Activated T-helper 17 cell treated with anti-CD3 and anti-CD28 coated beads, Interleukin-2, amount 50 U/mL, for 72 hours (primary cell): ENCODE results near the gene IFT25. TPM values are rescaled to one million over a fixed set of nuclear protein-coding genes. Genes with fewer than 3 reads are reported as not detected.
A peak's percentile ranks its signal among the peaks of the same experiment; 100 is the strongest.
"Not testable (repeated sequence)": the region's sequence is repeated elsewhere in the genome, so short reads cannot be mapped to it uniquely, and the experiment has no call there.

Experiments used
- ATAC-seq: fragments of 150-1000 bp; cut with Tn5 transposase; replicated peaks from 2 replicates; pipeline ENCODE4 v1.10.0; 2021; ENCODE audit warnings: mild to moderate bottlenecking, moderate library complexity
- H3K27ac Mint-ChIP-seq: one replicate; pipeline ENCODE4 v1.8.0; 2022; ENCODE audit warnings: mixed read lengths
- H3K27me3 Mint-ChIP-seq: one replicate; pipeline ENCODE4 v1.8.0; 2022; ENCODE audit warnings: mixed read lengths
- H3K36me3 Mint-ChIP-seq: one replicate; pipeline ENCODE4 v1.8.0; 2022; ENCODE audit warnings: low read depth, mild to moderate bottlenecking, mixed read lengths
- H3K4me1 Mint-ChIP-seq: one replicate; pipeline ENCODE4 v1.8.0; 2022; ENCODE audit warnings: mixed read lengths
- H3K4me3 Mint-ChIP-seq: one replicate; pipeline ENCODE4 v1.8.0; 2022; ENCODE audit warnings: mild to moderate bottlenecking, mixed read lengths
- H3K9me3 Mint-ChIP-seq: one replicate; pipeline ENCODE4 v1.8.0; 2022; ENCODE audit warnings: mixed read lengths
- total RNA-seq, 2 donors: library from RNA; stranded (reverse); gene quantifications; one replicate each; pipeline ENCODE4 v1.2.3, GENCODE V29; 2022

IFT25 gene
- total RNA-seq, 2 donors from 2014 or later, result 71.3 to 99.6 TPM

GRCh38 chr1:53892911-53893310 lies 52.6 kb downstream of the IFT25 start:
- no peak overlapping the region for H3K27ac Mint-ChIP-seq
- ATAC-seq, result no peak
- peaks cover 16% of the 10 kb centered on the region for H3K4me1 Mint-ChIP-seq
- H3K36me3 Mint-ChIP-seq, result no peaks in the 10 kb centered on the region
- H3K27me3 Mint-ChIP-seq, result no peaks in the 10 kb centered on the region
- no peaks in the 10 kb centered on the region for H3K9me3 Mint-ChIP-seq
- H3K4me3 Mint-ChIP-seq, result no peak overlapping the region

GRCh38 chr1:53891678-53892077 lies 53.8 kb downstream of the IFT25 start:
- Mint-ChIP-seq H3K9me3 (no peaks in the 10 kb centered on the region), H3K4me1 (peaks cover 16% of the 10 kb centered on the region)
- ATAC-seq, result no peak

GRCh38 chr1:53891018-53891417 lies 54.5 kb downstream of the IFT25 start:
- no peak for ATAC-seq
- Mint-ChIP-seq H3K27ac (no peak overlapping the region), H3K4me1 (peaks cover 16% of the 10 kb centered on the region), H3K4me3 (peak overlapping the region; percentile 95), H3K27me3 (no peaks in the 10 kb centered on the region), H3K9me3 (no peaks in the 10 kb centered on the region), H3K36me3 (peaks cover 17% of the 10 kb centered on the region)

More at GRCh38 chr1:53891678-53892077, 53.8 kb downstream of the IFT25 start:
- Mint-ChIP-seq H3K27ac (no peak overlapping the region), H3K36me3 (peaks cover 11% of the 10 kb centered on the region), H3K27me3 (no peaks in the 10 kb centered on the region), H3K4me3 (no peak overlapping the region)

GRCh38 chr1:53890522-53890941 lies 55.0 kb downstream of the IFT25 start:
- no peaks in the 10 kb centered on the region for H3K9me3 Mint-ChIP-seq
- peak overlapping the region; percentile 96 for H3K27ac Mint-ChIP-seq
- H3K4me1 Mint-ChIP-seq, result peaks cover 16% of the 10 kb centered on the region
- peak; percentile 21 for ATAC-seq
- H3K27me3 Mint-ChIP-seq, result no peaks in the 10 kb centered on the region
- peak overlapping the region; percentile 95 for H3K4me3 Mint-ChIP-seq
- peaks cover 22% of the 10 kb centered on the region for H3K36me3 Mint-ChIP-seq

GRCh38 chr1:53889304-53890298 lies 55.9 kb downstream of the IFT25 start, which contains the start of gene YIPF1:
TSS of gene YIPF1 (minus strand) at chr1:53889797. CDS start at chr1:53888937, 860 bp downstream.
- peak within 1 kb of the TSS; percentile 95 for H3K4me3 Mint-ChIP-seq
- ATAC-seq, result peak; percentile 93
- H3K36me3 Mint-ChIP-seq, result peaks cover 31% of the 10 kb centered on the region
- H3K9me3 Mint-ChIP-seq, result no peaks in the 10 kb centered on the region
- H3K27ac Mint-ChIP-seq, result peak within 1 kb of the TSS; percentile 96
- H3K4me1 Mint-ChIP-seq, result peaks cover 16% of the 10 kb centered on the region
- no peaks in the 10 kb centered on the region for H3K27me3 Mint-ChIP-seq

- peaks cover 37% of the 10 kb centered on the region for H3K36me3 Mint-ChIP-seq
- H3K27ac Mint-ChIP-seq, result peak overlapping the region; percentile 96
- peaks cover 16% of the 10 kb centered on the region for H3K4me1 Mint-ChIP-seq
- ATAC-seq, result no peak
- no peaks in the 10 kb centered on the region for H3K9me3 Mint-ChIP-seq
- H3K4me3 Mint-ChIP-seq, result peak overlapping the region; percentile 95
- H3K27me3 Mint-ChIP-seq, result no peaks in the 10 kb centered on the region
Measured at GRCh38 chr1:53888681-53889080, 56.8 kb downstream of the IFT25 start.

GRCh38 chr1:53883600-53883999 lies 61.9 kb downstream of the IFT25 start:
- not testable (repeated sequence) for H3K4me1 Mint-ChIP-seq, H3K27ac Mint-ChIP-seq, ATAC-seq, H3K9me3 Mint-ChIP-seq, H3K4me3 Mint-ChIP-seq, H3K27me3 Mint-ChIP-seq
- peaks cover 82% of the 10 kb centered on the region for H3K36me3 Mint-ChIP-seq

GRCh38 chr1:53881853-53882252 lies 63.6 kb downstream of the IFT25 start:
- not testable (repeated sequence) for ATAC-seq, H3K4me1 Mint-ChIP-seq, H3K27ac Mint-ChIP-seq, H3K27me3 Mint-ChIP-seq, H3K9me3 Mint-ChIP-seq, H3K4me3 Mint-ChIP-seq
- H3K36me3 Mint-ChIP-seq, result peaks cover 91% of the 10 kb centered on the region

- Mint-ChIP-seq H3K4me3 (no peak overlapping the region), H3K4me1 (no peaks in the 10 kb centered on the region), H3K9me3 (no peaks in the 10 kb centered on the region), H3K27ac (no peak overlapping the region), H3K27me3 (no peaks in the 10 kb centered on the region), H3K36me3 (peaks cover 84% of the 10 kb centered on the region)
- ATAC-seq, result no peak
Measured at GRCh38 chr1:53878492-53879105, 66.9 kb downstream of the IFT25 start.

GRCh38 chr1:53875150-53875549 lies 70.3 kb downstream of the IFT25 start:
- H3K4me3 Mint-ChIP-seq, H3K27ac Mint-ChIP-seq, H3K4me1 Mint-ChIP-seq, H3K27me3 Mint-ChIP-seq, H3K9me3 Mint-ChIP-seq, ATAC-seq: not testable (repeated sequence)
- peaks cover 83% of the 10 kb centered on the region for H3K36me3 Mint-ChIP-seq

GRCh38 chr1:53871773-53872484 lies 73.6 kb downstream of the IFT25 start:
- Mint-ChIP-seq H3K4me1 (no peaks in the 10 kb centered on the region), H3K4me3 (no peak overlapping the region)
- no peak for ATAC-seq

More at GRCh38 chr1:53871773-53872484, 73.6 kb downstream of the IFT25 start:
- Mint-ChIP-seq H3K36me3 (peaks cover 82% of the 10 kb centered on the region), H3K27me3 (no peaks in the 10 kb centered on the region), H3K27ac (no peak overlapping the region), H3K9me3 (no peaks in the 10 kb centered on the region)

Other genes with a start within 250 kb of the IFT25 start
- gene GLIS1, start 206.5 kb downstream of the IFT25 start, total RNA-seq, result not detected
- gene NDC1, start 107.4 kb downstream of the IFT25 start, total RNA-seq, result 10 to 100 TPM; 23.3 to 44.5 TPM
- gene YIPF1, start 55.9 kb downstream of the IFT25 start, total RNA-seq, result 10 to 100 TPM; 13.7 to 14.8 TPM
- not detected for gene DIO1, start 51.5 kb downstream of the IFT25 start, total RNA-seq
- 10 to 100 TPM; 25.2 to 28.5 TPM for gene LRRC42, start 651 bp upstream of the IFT25 start, total RNA-seq
- not detected for gene LDLRAD1, start 72.5 kb upstream of the IFT25 start, total RNA-seq
- gene TMEM59, start 107.5 kb upstream of the IFT25 start, total RNA-seq, result 100 to 1,000 TPM; 173 to 188 TPM
- gene TCEANC2, start 107.9 kb upstream of the IFT25 start, total RNA-seq, result 10 to 100 TPM; 14.7 to 15.2 TPM
- gene CDCP2, start 207.3 kb upstream of the IFT25 start, total RNA-seq, result under 1 TPM in 1 of 2 donors, not detected in 1; 0.16 TPM